Naive B cell (primary cell): ENCODE measurements around the gene RAB36. TPM values are rescaled to one million over a fixed set of nuclear protein-coding genes. Genes with fewer than 3 reads are reported as not detected.

ENCODE experiments used
- ATAC-seq, 2 donors: fragments of 150-1000 bp; cut with Tn5 transposase; 2 replicates each; pipeline ENCODE4 v1.10.0; 2021; ENCODE audit warnings: low read depth in 2 of 2, mild to moderate bottlenecking in 2 of 2, moderate library complexity in 2 of 2
- DNase-seq: peaks from one replicate; pipeline ENCODE4 v3.0.0; 2022
- H3K27ac Mint-ChIP-seq, 6 donors: one replicate each; pipeline ENCODE4 v1.8.0; 2020 to 2022; ENCODE audit warnings: mild to moderate bottlenecking in 6 of 6, mixed read lengths in 6 of 6, moderate library complexity in 5 of 6, inconsistent platforms in 2 of 6
- H3K27me3 Mint-ChIP-seq, 3 donors: one replicate each; pipeline ENCODE4 v1.8.0; 2021 to 2022; ENCODE audit warnings: mixed read lengths in 3 of 3, mild to moderate bottlenecking in 1 of 3
- H3K36me3 Mint-ChIP-seq, 2 donors: one replicate each; pipeline ENCODE4 v1.8.0; 2020 to 2022; ENCODE audit warnings: mixed read lengths in 2 of 2, inconsistent platforms in 1 of 2, mild to moderate bottlenecking in 1 of 2
- H3K4me1 Mint-ChIP-seq, 3 donors: one replicate each; pipeline ENCODE4 v1.8.0; 2020 to 2022; ENCODE audit warnings: mixed read lengths in 3 of 3, inconsistent platforms in 1 of 3, mild to moderate bottlenecking in 1 of 3, moderate library complexity in 1 of 3
- H3K4me3 Mint-ChIP-seq, 8 donors: one replicate each; pipeline ENCODE4 v1.8.0; 2020 to 2022; ENCODE audit warnings: mild to moderate bottlenecking in 8 of 8, mixed read lengths in 8 of 8, moderate library complexity in 8 of 8, inconsistent platforms in 2 of 8
- H3K9me3 Mint-ChIP-seq, 7 donors: one replicate each; pipeline ENCODE4 v1.8.0; 2020 to 2022; ENCODE audit warnings: mixed read lengths in 7 of 7, mild to moderate bottlenecking in 5 of 7, inconsistent platforms in 2 of 7, moderate library complexity in 1 of 7
- polyA plus RNA-seq, 6 donors: library from polyadenylated mRNA; unstranded; fragments of 300-500 nt; fragmentation: Illumina TruSeq; gene quantifications; one replicate each; pipeline ENCODE4 v1.2.3, GENCODE V29; 2021; ENCODE audit warnings: low read depth in 6 of 6

RAB36 gene
- polyA plus RNA-seq, 6 donors from 2014 or later: 0.40 to 1.7 (median 0.80) TPM; not detected in 1

- no peak overlapping the region for H3K4me3 Mint-ChIP-seq
- peaks cover 5 to 13% (median 10%) of the 10 kb centered on the region in 3 donors for H3K4me1 Mint-ChIP-seq
- peaks cover 0 to 2% (median 0%) of the 10 kb centered on the region in 7 donors for H3K9me3 Mint-ChIP-seq
- ATAC-seq (no peak), DNase-seq (no peak)
- no peaks in the 10 kb centered on the region for H3K27me3 Mint-ChIP-seq
- peak overlapping the region in 4 of 6 donors; percentile 33 to 91 (median 72) for H3K27ac Mint-ChIP-seq
- H3K36me3 Mint-ChIP-seq: peaks cover 0 to 5% of the 10 kb centered on the region in 2 donors
Measured at GRCh38 chr22:23120415-23120899, 24.8 kb upstream of the RAB36 start.

GRCh38 chr22:23121000-23121421 is 24.3 kb upstream of the RAB36 start:
- Mint-ChIP-seq H3K4me1 (peaks cover 5 to 13% (median 10%) of the 10 kb centered on the region in 3 donors), H3K27ac (peak overlapping the region in 4 of 6 donors; percentile 33 to 82 (median 61)), H3K4me3 (no peak overlapping the region), H3K27me3 (no peaks in the 10 kb centered on the region), H3K9me3 (peaks cover 0 to 2% (median 0%) of the 10 kb centered on the region in 7 donors), H3K36me3 (peaks cover 0 to 5% of the 10 kb centered on the region in 2 donors)
- ATAC-seq (no peak), DNase-seq (no peak)

DNA sequence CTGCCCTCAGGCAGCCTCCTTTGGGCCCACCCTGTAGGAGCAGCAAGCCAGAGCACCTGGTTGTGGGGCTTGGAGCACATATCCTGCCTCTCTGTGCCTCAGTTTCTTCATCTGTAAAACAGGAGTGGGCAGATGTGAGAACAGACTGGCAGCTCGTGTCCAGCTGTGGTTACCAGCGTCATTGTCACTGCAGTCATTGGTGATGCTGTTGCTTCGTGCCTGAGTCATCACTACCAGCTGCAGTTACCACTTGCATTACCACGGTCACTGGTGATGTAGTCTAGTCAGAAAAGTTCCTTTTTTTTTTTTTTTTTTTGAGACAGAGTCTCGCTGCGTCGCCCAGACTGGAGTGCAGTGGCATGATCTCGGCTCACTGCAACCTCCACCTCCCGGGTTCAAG is 23.9 kb upstream of the RAB36 start:
- Mint-ChIP-seq H3K36me3 (peaks cover 0 to 5% of the 10 kb centered on the region in 2 donors), H3K27me3 (no peaks in the 10 kb centered on the region), H3K4me1 (peaks cover 5 to 13% (median 10%) of the 10 kb centered on the region in 3 donors), H3K27ac (peak overlapping the region in 4 of 6 donors; percentile 42 to 82 (median 61)), H3K9me3 (peaks cover 0 to 2% (median 0%) of the 10 kb centered on the region in 7 donors), H3K4me3 (no peak overlapping the region)
- peak in 1 of 2 donors; percentile 39 for ATAC-seq
- DNase-seq: no peak

DNA sequence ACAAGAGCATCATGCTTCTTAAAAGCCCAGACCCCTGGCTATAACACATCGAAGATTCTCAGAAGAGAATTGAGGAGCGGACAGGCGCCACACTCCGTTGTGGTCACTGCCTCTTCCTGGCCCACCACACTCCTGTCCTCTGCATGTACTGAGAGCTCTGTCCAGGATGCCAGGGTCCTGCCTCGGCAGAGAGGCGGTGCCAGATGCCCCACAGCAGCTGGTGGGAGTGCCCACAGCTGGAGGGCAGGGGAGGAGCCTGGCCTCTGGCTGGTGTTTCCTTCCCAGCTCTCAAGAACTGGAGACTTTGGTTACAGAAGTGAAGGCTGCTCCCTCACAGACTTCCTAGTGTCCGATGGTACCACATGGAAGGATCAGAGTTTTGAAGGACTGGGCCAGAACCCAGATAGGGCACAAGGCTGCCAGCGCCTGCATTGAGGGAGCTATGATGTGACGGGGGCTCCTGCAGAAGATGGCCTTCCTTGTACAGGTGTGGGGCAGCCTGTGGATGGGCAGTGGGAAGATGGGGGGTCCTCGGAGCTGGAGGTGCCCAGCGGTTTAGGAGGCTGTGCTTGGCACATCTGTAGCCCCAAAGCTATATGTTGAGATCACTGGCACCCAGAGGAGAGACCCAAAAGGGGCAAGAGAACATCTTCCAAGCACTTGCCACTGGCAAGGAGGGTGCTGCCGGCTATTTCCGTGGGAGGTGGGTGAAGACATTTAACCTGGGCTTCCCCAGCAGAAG is 22.9 kb upstream of the RAB36 start:
- Mint-ChIP-seq H3K9me3 (peaks cover 0 to 2% (median 0%) of the 10 kb centered on the region in 7 donors), H3K27me3 (no peaks in the 10 kb centered on the region), H3K36me3 (peaks cover 0 to 5% of the 10 kb centered on the region in 2 donors), H3K4me3 (no peak overlapping the region), H3K4me1 (peaks cover 5 to 13% (median 10%) of the 10 kb centered on the region in 3 donors), H3K27ac (peak overlapping the region in 2 of 6 donors; percentile 15 to 82)
- no peak for DNase-seq
- no peak for ATAC-seq

DNA sequence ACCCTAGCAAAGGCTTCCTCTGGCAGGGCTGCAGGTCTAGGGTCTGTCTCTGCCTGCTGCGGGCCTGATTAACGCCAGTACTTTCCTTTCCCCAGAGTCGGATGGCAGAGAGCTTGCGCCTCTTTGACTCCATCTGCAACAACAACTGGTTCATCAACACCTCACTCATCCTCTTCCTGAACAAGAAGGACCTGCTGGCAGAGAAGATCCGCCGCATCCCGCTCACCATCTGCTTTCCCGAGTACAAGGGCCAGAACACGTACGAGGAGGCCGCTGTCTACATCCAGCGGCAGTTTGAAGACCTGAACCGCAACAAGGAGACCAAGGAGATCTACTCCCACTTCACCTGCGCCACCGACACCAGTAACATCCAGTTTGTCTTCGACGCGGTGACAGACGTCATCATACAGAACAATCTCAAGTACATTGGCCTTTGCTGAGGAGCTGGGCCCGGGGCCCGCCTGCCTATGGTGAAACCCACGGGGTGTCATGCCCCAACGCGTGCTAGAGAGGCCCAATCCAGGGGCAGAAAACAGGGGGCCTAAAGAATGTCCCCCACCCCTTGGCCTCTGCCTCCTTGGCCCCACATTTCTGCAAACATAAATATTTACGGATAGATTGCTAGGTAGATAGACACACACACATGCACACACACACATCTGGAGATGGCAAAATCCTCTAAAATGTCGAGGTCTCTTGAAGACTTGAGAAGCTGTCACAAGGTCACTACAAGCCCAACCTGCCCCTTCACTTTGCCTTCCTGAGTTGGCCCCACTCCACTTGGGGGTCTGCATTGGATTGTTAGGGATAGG is 22.1 kb upstream of the RAB36 start:
- Mint-ChIP-seq H3K27me3 (no peaks in the 10 kb centered on the region), H3K4me3 (peak overlapping the region in 1 of 8 donors; percentile 79), H3K36me3 (peaks cover 0 to 5% of the 10 kb centered on the region in 2 donors), H3K4me1 (peaks cover 6 to 13% (median 12%) of the 10 kb centered on the region in 3 donors), H3K27ac (peak overlapping the region in 2 of 6 donors; percentile 31 to 82), H3K9me3 (peaks cover 0 to 2% (median 0%) of the 10 kb centered on the region in 7 donors)
- no peak for ATAC-seq
- no peak for DNase-seq

DNA sequence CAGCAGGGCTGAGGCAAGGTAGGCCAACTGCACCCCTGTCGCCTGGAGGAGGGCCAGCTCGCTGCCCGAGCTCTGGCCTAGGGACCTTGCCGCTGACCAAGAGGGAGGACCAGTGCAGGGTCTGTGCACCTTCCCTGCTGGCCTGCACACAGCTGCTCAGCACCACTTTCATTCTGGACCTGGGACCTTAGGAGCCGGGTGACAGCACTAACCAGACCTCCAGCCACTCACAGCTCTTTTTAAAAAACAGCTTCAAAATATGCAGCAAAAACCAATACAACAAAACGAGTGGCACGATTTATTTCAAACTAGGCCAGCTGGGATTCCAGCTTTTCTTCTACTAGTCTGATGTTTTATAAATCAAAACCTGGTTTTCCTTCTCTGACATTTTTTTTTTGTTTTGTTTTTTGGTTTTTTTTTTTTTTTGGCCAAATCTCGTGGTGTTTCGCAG is 21.4 kb upstream of the RAB36 start:
- no peak overlapping the region for H3K4me3 Mint-ChIP-seq
- peaks cover 0 to 5% of the 10 kb centered on the region in 2 donors for H3K36me3 Mint-ChIP-seq
- no peak for ATAC-seq
- no peak for DNase-seq
- H3K9me3 Mint-ChIP-seq: peaks cover 0 to 2% (median 0%) of the 10 kb centered on the region in 7 donors
- H3K27me3 Mint-ChIP-seq: peaks cover 0 to 4% (median 0%) of the 10 kb centered on the region in 3 donors
- peak overlapping the region in 1 of 6 donors; percentile 33 for H3K27ac Mint-ChIP-seq
- peaks cover 10 to 16% (median 13%) of the 10 kb centered on the region in 3 donors for H3K4me1 Mint-ChIP-seq

DNA sequence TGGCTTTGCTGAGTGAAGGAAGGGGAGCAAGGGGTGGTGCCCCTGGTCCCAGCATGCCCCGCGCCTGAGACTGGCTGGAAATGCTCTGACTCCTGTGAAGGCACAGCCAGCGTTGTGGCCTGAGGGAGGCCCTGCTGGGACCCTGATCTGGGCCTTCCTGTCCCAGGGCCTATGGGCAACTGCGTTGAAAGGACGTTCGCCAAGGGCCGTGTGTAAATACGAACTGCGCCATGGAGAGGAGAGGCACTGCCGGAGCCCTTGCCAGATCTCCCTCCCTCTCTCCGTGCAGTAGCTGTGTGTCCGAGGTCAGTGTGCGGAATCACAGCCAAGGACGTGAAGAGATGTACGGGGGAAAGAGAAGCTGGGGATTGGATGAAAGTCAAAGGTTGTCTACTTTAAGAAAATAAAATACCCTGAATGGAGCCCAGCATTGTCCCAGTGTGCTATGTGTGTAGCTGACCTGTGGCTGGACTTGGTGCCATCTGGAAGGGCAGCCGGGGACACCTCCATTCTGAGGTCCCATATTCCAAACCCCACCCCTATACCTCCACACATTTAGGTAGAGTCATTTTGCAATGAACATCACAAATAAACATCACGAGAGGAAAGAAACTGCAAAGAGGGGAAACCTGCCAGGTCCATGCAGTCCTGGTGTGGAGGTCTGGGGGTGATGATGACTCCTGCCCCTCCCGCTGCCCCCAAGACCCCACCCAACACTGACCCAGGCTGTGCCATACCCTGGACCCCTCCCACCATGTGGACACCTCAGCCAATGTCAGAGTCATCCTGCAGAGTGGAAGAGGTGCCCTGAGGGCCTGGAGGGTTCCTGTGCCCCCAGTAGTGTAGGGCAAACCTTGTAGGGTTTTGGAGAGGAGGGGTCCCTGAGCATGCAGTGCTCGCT is 20.4 kb upstream of the RAB36 start:
- no peak overlapping the region for H3K4me3 Mint-ChIP-seq
- H3K36me3 Mint-ChIP-seq: peaks cover 0 to 5% of the 10 kb centered on the region in 2 donors
- H3K27me3 Mint-ChIP-seq: peaks cover 0 to 4% (median 0%) of the 10 kb centered on the region in 3 donors
- H3K9me3 Mint-ChIP-seq: no peaks in the 10 kb centered on the region
- peaks cover 5 to 10% (median 5%) of the 10 kb centered on the region in 3 donors for H3K4me1 Mint-ChIP-seq
- H3K27ac Mint-ChIP-seq: peak overlapping the region in 1 of 6 donors; percentile 41
- ATAC-seq (no peak), DNase-seq (no peak)

- DNase-seq: no peak
- Mint-ChIP-seq H3K4me1 (peaks cover 3 to 7% (median 5%) of the 10 kb centered on the region in 3 donors), H3K9me3 (no peaks in the 10 kb centered on the region), H3K4me3 (no peak overlapping the region), H3K27ac (peak overlapping the region in 1 of 6 donors; percentile 59), H3K36me3 (peaks cover 0 to 5% of the 10 kb centered on the region in 2 donors), H3K27me3 (peaks cover 0 to 4% (median 0%) of the 10 kb centered on the region in 3 donors)
- ATAC-seq: no peak
Measured at GRCh38 chr22:23125512-23126103, 19.7 kb upstream of the RAB36 start.

DNA sequence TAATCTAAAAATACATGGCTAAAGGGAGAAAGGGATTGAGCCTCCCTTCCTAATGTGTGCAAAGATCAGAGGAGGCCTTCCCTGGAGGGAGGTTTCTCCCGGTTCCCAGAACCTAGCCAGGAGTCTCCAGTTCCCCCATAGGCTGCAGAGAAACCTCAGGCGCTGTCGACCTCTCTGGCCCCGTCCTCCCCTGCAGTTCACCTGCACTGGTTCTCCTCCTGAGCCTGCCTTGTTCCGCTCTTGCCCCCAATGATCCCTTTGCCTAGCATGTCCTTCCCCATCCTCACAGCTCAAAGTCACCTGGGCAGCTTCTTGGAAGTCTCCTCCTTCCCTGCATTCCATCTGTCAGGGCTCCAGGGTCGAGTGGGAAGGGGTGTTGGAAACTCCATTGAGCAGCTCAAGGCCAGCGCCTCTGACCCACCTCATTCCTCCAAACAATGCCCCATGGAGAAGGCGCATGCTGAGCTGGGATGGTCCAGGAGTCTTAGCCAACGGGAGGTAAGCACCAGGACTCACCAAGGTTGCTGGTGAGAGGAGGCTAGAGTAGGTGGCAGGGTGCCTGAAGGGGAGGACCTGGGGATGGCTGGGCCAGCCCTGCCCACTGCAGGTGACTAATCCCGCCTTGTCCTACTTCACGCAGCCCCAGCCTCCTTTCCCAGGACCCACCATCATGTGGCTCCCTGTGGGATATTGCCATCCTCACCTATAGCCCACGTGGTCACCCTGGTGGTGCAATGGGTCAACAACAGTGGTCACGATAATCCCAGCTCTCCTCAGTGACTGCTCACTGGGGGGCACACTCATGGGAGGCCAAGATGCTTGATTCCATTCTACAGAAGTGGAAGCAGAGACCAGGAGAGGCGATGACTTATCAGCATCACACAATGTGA is 18.9 kb upstream of the RAB36 start:
- no peak for DNase-seq
- H3K27me3 Mint-ChIP-seq: peaks cover 0 to 4% (median 0%) of the 10 kb centered on the region in 3 donors
- peak overlapping the region in 2 of 6 donors; percentile 5 to 59 for H3K27ac Mint-ChIP-seq
- peaks cover 0 to 7% (median 5%) of the 10 kb centered on the region in 3 donors for H3K4me1 Mint-ChIP-seq
- H3K9me3 Mint-ChIP-seq: no peaks in the 10 kb centered on the region
- ATAC-seq: no peak
- peaks cover 0 to 5% of the 10 kb centered on the region in 2 donors for H3K36me3 Mint-ChIP-seq
- peak overlapping the region in 1 of 8 donors; percentile 57 for H3K4me3 Mint-ChIP-seq

GRCh38 chr22:23127055-23127756 is 18.1 kb upstream of the RAB36 start:
- DNase-seq (no peak), ATAC-seq (no peak)
- no peaks in the 10 kb centered on the region for H3K9me3 Mint-ChIP-seq
- peaks cover 0 to 7% (median 5%) of the 10 kb centered on the region in 3 donors for H3K4me1 Mint-ChIP-seq
- H3K4me3 Mint-ChIP-seq: peak overlapping the region in 1 of 8 donors; percentile 57
- peaks cover 0 to 4% (median 0%) of the 10 kb centered on the region in 3 donors for H3K27me3 Mint-ChIP-seq
- H3K27ac Mint-ChIP-seq: no peak overlapping the region
- peaks cover 0 to 5% of the 10 kb centered on the region in 2 donors for H3K36me3 Mint-ChIP-seq

DNA sequence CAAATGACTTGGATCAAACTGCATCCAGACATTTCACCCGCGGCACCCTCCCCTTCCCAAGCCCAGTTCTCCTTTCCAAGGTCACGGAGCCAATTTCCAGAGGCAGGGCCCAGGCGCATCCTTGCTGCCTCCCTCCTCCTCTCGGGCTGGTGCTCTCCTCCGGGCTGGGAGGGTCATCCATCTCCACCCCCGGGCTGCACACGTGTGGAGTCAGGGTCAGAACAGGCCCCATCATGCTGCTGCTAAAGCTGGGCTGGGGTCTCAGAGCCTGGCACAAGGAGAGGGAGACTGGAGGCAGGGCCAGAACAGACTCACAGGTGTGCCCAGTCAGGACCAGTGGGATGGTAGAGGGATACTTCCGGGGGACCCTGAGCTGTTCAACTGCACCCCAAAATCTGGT is 17.5 kb upstream of the RAB36 start:
- H3K36me3 Mint-ChIP-seq: peaks cover 0 to 5% of the 10 kb centered on the region in 2 donors
- peaks cover 0 to 4% (median 0%) of the 10 kb centered on the region in 3 donors for H3K27me3 Mint-ChIP-seq
- ATAC-seq: no peak
- no peaks in the 10 kb centered on the region for H3K9me3 Mint-ChIP-seq
- DNase-seq: no peak
- no peak overlapping the region for H3K4me3 Mint-ChIP-seq
- H3K4me1 Mint-ChIP-seq: peaks cover 0 to 7% (median 5%) of the 10 kb centered on the region in 3 donors
- no peak overlapping the region for H3K27ac Mint-ChIP-seq
